Measurements from ENCODE around the gene RAD9B. TPM values are rescaled to one million over a fixed set of nuclear protein-coding genes. Genes with fewer than 3 reads are reported as not detected.
"Not testable (repeated sequence)": the region's sequence is repeated elsewhere in the genome, so short reads cannot be mapped to it uniquely, and the experiment has no call there.

The RAD9B gene
- total and polyA plus RNA-seq, 2 donors (not counting 1 experiment from before 2014, with no cell fraction given): 0.40 to 0.50 TPM

DNA sequence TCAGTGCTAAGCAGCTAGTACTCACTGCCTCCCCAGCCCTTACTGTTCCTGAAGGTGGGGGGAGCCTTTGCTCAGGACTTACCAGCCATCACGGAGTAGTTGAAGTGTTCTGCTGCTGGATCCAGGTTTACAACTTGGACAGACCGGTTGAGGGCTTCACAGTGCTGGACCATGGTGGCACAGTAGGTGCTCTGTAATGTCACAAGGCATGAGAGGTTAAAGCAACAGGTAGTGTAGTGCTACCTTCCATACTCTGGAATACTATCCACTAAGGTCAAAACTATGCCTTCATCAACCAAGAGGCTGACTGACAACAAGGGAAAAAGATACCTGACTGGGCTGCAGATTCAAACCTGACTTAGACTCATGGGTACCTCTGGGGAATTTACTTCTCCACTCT is 37.1 kb upstream of the RAD9B start:
- TF ChIP-seq EZH2 (IDR thresholded peaks at IDR 0.05; ENCODE audit: low read length, missing control alignments): no peak
- TF ChIP-seq, protein P1, sequence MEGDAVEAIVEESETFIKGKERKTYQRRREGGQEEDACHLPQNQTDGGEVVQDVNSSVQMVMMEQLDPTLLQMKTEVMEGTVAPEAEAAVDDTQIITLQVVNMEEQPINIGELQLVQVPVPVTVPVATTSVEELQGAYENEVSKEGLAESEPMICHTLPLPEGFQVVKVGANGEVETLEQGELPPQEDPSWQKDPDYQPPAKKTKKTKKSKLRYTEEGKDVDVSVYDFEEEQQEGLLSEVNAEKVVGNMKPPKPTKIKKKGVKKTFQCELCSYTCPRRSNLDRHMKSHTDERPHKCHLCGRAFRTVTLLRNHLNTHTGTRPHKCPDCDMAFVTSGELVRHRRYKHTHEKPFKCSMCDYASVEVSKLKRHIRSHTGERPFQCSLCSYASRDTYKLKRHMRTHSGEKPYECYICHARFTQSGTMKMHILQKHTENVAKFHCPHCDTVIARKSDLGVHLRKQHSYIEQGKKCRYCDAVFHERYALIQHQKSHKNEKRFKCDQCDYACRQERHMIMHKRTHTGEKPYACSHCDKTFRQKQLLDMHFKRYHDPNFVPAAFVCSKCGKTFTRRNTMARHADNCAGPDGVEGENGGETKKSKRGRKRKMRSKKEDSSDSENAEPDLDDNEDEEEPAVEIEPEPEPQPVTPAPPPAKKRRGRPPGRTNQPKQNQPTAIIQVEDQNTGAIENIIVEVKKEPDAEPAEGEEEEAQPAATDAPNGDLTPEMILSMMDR (conservative IDR thresholded peaks at IDR 0.05 in 1 of 2, IDR thresholded peaks at IDR 0.05 in 1 of 2; ENCODE audit: low read depth in 1 of 2, low read length in 2 of 2): no peak
- Histone ChIP-seq H4K20me1 (ENCODE audit: control insufficient read depth, extremely low read depth, insufficient read depth, low read length) (no peaks in the 10 kb centered on the region), H3K9me3 (ENCODE audit: control insufficient read depth, insufficient read depth, low read depth, low read length) (no peaks in the 10 kb centered on the region), H3K36me3 (ENCODE audit: control insufficient read depth, insufficient read depth, low read length) (no peaks in the 10 kb centered on the region), H3K9ac (ENCODE audit: insufficient read depth, low read length) (no peak overlapping the region), H3K4me2 (ENCODE audit: extremely low read depth, insufficient read depth, low read length) (no peak overlapping the region), H3K4me1 (ENCODE audit: control insufficient read depth, extremely low read depth, insufficient read depth, low read length) (peaks cover 3% of the 10 kb centered on the region), H3K79me2 (ENCODE audit: control insufficient read depth, insufficient read depth, low read length) (peaks cover 12% of the 10 kb centered on the region), H3K27me3 (ENCODE audit: control insufficient read depth, insufficient read depth, low read length) (no peaks in the 10 kb centered on the region), H3K27ac (ENCODE audit: insufficient read depth, low read length) (no peak overlapping the region), H3K4me3 (replicated peaks in 1 of 4; ENCODE audit: control extremely low read depth in 1 of 4, insufficient read depth in 1 of 4, low read depth in 3 of 4, low read length in 4 of 4) (no peak overlapping the region), H2AFZ (ENCODE audit: low read length) (no peak overlapping the region)
- no peak for DNase-seq (ENCODE audit: low read depth in 2 of 2)

DNA sequence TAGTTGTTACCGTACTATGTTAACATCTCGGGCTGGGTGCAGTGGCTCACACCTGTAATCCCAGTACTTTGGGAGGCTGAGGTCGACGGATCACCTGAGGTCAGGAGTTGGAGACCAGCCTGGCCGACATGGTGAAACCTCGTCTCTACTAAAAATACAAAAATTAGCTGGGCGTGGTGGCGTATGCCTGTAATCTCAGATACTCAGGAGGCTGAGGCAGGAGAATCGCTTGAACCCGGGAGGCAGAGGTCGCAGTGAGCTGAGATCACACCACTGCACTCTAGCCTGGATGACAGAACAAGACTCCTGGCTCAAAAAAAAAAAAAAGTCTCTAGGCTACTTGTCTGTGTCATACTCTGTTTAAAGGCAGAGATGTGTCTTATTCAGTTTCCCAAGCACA is 36.4 kb upstream of the RAD9B start:
- H3K27me3 ChIP-seq (ENCODE audit: control insufficient read depth, insufficient read depth, low read length); H4K20me1 ChIP-seq (ENCODE audit: control insufficient read depth, extremely low read depth, insufficient read depth, low read length); H3K9me3 ChIP-seq (ENCODE audit: control insufficient read depth, insufficient read depth, low read depth, low read length); H3K36me3 ChIP-seq (ENCODE audit: control insufficient read depth, insufficient read depth, low read length); H3K9ac ChIP-seq (ENCODE audit: insufficient read depth, low read length); DNase-seq (ENCODE audit: low read depth in 2 of 2); H3K4me1 ChIP-seq (ENCODE audit: control insufficient read depth, extremely low read depth, insufficient read depth, low read length); H2AFZ ChIP-seq (ENCODE audit: low read length); H3K4me2 ChIP-seq (ENCODE audit: extremely low read depth, insufficient read depth, low read length); H3K27ac ChIP-seq (ENCODE audit: insufficient read depth, low read length); H3K4me3 ChIP-seq (replicated peaks in 1 of 4; ENCODE audit: control extremely low read depth in 1 of 4, insufficient read depth in 1 of 4, low read depth in 3 of 4, low read length in 4 of 4): not testable (repeated sequence)
- H3K79me2 ChIP-seq (ENCODE audit: control insufficient read depth, insufficient read depth, low read length): peaks cover 14% of the 10 kb centered on the region

DNA sequence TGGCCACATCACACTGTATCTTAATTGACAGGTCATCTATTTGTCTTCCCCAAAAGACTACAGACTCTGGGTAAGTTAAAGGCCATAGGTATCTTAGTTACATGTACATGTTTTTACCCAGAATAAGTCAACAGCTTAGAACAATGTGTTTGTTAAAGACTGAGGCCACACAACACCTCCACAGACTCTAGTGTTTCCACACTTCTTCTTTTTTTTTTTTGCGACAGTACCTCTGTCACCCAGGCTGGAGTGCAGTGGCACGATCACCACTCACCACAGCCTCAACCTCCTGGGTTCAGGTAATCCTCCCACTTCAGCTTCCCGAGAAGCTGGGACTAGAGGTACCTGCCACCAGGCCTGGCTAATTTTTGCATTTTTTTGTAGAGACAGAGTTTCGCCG is 35.3 kb upstream of the RAD9B start:
- Histone ChIP-seq H3K9ac (ENCODE audit: insufficient read depth, low read length) (no peak overlapping the region), H3K36me3 (ENCODE audit: control insufficient read depth, insufficient read depth, low read length) (no peaks in the 10 kb centered on the region), H2AFZ (ENCODE audit: low read length) (no peak overlapping the region), H3K79me2 (ENCODE audit: control insufficient read depth, insufficient read depth, low read length) (peaks cover 14% of the 10 kb centered on the region), H3K4me2 (ENCODE audit: extremely low read depth, insufficient read depth, low read length) (peak overlapping the region; percentile 91), H3K4me3 (replicated peaks in 1 of 4; ENCODE audit: control extremely low read depth in 1 of 4, insufficient read depth in 1 of 4, low read depth in 3 of 4, low read length in 4 of 4) (no peak overlapping the region), H3K4me1 (ENCODE audit: control insufficient read depth, extremely low read depth, insufficient read depth, low read length) (peaks cover 3% of the 10 kb centered on the region), H3K27me3 (ENCODE audit: control insufficient read depth, insufficient read depth, low read length) (no peaks in the 10 kb centered on the region), H3K27ac (ENCODE audit: insufficient read depth, low read length) (no peak overlapping the region), H4K20me1 (ENCODE audit: control insufficient read depth, extremely low read depth, insufficient read depth, low read length) (no peaks in the 10 kb centered on the region), H3K9me3 (ENCODE audit: control insufficient read depth, insufficient read depth, low read depth, low read length) (no peaks in the 10 kb centered on the region)
- no peak for DNase-seq (ENCODE audit: low read depth in 2 of 2)
- TF ChIP-seq, protein P1 (conservative IDR thresholded peaks at IDR 0.05 in 1 of 2, IDR thresholded peaks at IDR 0.05 in 1 of 2; ENCODE audit: low read depth in 1 of 2, low read length in 2 of 2): no peak
- no peak for TF ChIP-seq EZH2 (IDR thresholded peaks at IDR 0.05; ENCODE audit: low read length, missing control alignments)
